ENCODE data around the gene TPSG1.
"Not testable (repeated sequence)": the region's sequence is repeated elsewhere in the genome, so short reads cannot be mapped to it uniquely, and the experiment has no call there.

TPSG1 gene

DNA sequence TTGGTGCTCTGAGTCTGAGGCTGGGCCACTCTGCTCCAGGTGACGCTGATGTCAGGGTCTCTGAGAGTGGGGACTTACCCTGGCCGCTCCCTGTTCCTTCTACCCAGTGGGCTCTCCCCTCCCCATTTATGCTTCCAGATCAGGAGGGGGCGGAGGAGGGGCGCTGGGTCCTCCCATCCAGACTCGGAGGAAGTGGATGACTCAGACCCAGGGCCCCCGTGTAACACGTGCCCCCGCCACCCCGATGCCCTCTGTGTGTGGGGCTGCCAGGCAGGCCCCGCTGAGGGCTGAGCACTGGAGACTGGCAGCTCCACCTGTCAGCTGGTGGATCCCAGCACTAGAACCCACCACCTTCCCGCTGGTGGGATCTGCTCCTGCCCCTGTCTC is 5.0 kb upstream of the TPSG1 start, which contains the start of gene TPSB2:
Gene TPSB2 (minus strand): TSS at position 101 of the 387 bp plus-strand sequence. CDS start 233 bp downstream, outside the sequence.
- not testable (repeated sequence) for DNase-seq

DNA sequence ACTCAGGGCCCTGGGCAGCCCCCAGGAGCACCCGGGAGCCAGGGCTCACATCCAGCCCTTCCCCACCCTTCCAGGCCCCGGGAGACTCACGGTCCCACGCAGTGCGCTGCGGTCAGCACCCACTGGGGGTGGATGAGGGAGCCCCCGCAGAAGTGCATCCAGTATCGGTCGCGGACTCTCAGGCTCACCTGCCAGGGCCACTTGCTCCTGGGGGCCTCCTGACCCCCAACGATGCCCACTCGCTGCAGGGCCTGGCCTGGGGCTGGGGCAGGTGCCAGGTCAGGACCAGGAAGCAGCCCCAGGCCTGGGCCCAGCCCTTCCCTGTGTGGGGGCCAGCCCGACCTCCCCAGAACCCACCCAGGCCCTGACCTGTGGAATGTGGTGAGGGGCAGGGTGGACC is 4.4 kb upstream of the TPSG1 start:
- not testable (repeated sequence) for DNase-seq

DNA sequence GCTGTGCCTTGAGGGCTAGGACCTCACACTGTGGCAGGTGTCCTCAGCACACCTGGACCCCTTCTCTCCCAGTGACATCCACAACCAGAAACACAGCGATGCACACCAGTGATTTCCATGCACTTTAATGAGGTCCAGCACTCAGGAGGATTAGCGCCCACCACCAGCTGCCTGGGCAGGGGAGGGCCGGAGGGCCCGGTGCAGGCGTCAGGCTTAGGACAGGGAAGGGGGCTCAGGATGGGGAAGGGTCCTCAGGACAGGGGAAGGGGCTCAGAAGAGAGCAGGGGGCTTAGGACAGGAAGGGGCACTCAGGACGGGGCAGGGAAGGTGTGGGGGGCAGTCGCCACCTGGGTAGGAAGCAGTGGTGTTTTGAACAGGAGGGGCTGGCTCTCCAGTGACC is 3.2 kb upstream of the TPSG1 start:
- not testable (repeated sequence) for DNase-seq

DNA sequence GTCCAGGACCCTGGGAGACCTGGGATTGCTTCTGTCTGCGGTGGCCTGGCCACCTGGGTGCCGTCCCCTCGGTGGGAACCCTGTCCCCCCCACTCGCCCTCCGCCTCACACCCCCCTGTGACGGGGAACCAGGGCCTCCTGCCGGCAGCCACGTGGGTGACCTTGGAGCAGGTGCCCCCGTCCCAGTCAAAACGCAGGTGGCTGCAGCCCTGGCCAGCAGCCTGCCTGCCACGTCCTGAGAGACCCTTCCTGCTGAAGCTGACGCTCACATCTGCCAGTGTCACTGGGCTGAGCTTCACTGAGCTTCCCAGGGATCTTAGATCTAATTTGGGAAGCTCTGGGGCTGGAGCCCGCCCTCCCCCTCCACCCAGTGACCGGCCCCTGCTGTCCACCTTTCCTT is 1.6 kb upstream of the TPSG1 start:
- DNase-seq: not testable (repeated sequence)

DNA sequence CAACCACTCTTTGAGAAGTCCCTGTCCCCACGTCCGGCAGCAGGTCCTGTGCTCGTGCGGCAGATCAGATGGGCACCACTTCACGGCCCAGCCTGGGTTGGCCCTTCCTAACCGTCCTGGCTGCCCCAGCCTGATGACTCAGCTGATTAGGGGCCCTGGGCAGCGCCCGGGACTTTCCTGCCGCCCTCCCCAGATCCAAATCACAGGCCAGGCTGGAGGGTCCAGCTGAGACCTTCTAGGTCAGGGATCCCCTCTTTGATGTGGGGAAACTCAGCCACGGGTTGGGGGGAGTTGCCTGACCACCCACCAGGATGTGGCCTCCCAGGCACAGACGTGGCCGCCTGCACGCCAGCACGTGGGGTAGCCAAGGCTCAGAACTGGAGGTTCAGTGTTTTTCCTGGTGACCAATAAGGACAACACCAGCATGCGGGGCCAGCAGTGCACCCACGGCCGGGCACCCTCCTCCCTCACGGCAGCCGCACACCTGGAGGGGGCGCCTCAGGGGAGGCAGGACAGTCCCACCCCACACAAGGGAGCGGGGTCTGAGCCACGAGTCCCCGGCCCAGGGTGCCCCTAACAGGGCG is 752 bp upstream of the TPSG1 start:
- DNase-seq: not testable (repeated sequence)

- DNase-seq: no peak
Observed at GRCh38 chr16:1224558-1224957, 510 bp downstream of the TPSG1 start.

DNA sequence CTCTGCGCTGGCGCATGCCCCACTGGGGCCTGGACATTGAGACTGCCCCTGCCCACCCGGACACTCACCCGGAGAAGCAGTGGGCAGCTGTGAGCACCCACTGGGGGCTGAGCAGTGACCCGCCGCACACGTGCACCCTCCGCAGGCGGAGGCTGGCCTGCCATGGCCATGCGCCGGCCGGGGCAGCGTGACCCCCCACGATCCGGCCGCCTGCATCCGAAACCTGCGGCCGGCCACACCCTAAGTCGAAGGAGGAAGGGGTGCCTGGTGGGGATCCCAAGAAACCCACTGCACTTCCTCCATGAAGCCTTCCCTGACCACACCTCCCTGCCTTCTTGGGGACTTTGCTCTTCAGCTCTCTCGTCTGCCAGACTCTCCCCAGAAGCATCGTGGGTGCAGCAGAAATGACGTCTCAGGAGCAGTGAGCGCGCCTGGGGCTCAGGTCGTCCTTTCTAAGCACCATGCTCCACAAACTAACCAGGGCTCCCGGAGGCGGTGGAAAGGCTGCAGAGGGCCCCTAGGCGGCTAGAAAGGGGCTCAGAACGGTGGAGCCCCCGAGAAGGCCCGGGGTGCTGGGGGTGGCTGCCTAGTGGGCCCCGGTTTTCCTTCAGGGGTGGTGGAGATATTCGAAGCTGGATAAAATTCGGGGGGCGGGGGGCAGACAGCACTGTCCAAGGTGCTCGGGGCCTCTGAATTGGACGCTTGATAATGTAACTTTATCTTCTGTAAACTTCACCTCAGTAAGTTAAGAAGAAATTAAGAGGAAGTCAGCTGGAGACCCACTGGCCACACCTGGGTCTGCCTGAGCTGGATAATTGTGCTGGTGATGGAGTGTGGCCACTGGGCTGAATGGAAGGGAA is 1.5 kb downstream of the TPSG1 start:
- DNase-seq: no peak

DNA sequence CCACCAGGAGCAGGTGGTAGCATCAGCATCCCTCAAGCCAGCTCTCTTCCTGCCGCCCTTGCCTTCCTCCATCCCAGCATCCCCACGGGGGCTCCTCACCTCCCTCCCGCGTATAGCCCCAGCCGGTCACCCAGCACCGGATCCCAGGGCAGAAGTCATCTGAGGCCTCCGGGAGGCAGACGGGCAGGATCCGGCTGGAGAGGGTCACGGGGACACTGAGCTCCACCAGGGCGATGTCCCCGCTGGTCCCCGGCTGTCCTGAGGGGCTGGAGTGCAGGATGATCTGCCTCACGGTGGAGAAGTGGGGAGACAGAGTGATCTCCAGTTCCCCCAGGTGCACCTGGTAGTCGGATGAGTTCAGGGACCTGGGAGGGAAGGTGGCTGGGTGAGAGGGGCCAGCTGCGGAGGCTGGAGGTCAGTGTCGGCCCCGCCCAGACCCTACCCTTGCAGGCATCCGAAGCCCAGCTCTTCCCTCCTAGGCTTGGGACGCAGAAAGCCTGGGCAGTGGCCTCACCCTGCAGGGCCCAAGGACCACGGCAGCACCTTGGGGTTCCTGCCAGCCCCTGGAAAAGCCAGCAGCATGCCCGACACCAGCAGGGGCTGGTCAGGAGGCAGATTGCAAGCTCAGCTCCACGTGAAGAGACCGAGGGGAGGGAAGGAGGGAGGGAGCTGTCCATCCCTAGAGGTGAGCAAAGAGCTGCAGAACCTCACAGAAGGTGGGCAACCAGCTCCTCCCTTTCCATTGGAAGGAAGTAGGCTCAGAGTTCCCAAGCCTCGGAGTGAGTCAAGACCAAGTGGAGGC is 2.3 kb downstream of the TPSG1 start:
- no peak for DNase-seq

DNA sequence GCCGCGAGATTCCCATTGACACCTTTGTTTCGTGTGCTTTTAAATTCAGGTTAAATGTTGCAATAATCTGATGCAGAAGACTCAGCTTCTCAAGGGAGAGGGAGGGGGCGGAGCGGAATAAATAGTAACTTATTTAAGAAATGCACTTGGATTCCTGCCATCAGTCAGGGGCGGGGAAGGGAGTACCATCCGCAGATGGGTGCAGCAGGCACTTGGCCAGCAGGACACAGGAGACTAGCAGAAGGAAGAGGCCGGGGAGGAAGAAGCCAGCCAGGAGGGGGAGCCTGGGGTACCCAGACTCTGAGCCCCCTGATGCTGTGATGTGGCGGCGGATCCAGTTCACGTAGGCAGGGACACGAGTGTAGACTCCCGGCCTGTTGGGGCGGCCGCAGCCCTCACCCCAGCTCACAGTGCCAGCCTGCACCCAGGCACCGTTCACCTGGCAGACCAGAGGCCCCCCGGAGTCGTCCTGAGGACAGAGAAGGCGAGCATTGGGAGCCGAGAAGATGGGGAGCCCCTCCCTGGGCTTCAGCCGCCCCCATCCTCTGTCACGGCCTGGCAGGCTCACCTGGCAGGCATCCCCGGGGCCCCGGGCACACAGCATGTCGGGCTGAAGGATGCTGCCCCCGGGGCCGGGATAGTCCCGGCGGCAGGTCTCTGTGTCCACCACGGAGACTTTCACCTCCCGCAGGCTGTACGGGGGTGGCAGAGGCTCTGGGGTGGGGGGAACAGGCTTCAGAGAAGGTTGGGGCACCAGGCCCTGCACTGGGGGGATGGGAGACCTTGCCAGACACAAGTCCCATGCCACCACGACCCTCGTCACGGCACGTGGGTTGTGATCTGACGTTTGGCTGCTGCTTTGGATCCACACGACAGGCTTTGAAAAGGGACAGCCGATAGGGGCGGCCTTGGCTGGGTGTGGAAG is 3.2 kb downstream of the TPSG1 start:
- no peak for DNase-seq

- no peak for DNase-seq
Observed at GRCh38 chr16:1220841-1221627, 4.0 kb downstream of the TPSG1 start.

DNA sequence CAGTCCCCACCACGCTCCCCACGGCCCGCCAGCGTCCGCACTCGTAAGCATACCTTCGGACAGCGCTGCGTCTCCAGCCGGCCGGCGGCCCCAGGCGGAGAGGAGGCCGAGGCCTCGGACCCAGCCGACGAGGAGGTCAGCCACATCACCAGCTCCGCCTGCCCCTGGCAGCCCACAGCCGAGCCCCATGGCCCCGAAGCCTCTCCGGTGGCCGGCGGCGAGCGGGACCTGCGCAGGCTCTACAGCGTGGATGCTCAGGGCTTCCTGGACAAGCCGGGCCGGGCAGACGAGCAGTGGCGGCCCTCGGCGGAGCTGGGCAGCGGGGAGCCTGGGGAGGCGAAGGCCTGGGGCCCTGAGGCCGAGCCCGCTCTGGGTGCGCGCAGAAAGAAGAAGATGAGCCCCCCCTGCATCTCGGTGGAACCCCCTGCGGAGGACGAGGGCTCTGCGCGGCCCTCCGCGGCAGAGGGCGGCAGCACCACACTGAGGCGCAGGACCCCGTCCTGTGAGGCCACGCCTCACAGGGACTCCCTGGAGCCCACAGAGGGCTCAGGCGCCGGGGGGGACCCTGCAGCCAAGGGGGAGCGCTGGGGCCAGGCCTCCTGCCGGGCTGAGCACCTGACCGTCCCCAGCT is 4.9 kb downstream of the TPSG1 start:
- no peak for DNase-seq

- DNase-seq: no peak
Observed at GRCh38 chr16:1218930-1219611, 6.0 kb downstream of the TPSG1 start.

DNA sequence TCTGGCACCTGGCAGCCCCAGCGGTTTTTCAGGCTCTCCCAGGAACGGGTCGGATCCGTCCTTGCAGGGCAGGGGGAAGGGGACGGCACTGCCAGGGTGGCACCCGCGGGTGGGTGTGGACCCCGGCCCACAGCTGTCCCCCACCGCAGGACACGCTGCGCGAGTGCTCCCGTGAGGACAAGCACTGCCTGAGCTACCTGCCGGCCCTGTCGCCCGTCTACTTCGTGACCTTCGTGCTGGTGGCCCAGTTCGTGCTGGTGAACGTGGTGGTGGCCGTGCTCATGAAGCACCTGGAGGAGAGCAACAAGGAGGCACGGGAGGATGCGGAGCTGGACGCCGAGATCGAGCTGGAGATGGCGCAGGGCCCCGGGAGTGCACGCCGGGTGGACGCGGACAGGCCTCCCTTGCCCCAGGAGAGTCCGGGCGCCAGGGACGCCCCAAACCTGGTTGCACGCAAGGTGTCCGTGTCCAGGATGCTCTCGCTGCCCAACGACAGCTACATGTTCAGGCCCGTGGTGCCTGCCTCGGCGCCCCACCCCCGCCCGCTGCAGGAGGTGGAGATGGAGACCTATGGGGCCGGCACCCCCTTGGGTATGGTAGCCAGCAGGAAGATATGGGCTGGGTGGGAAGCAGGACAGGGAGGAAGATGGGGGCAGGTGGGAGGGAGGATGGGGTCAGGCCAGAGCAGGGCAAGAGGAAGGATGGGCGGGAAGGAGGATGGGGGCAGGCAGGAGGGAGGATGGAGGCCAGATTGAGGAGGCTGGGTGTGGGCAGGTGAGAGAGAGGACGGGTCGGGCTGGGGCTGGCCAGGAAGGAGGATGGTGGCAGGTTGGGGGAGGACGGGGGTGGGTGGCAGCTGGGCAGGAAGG is 6.8 kb downstream of the TPSG1 start:
- DNase-seq: no peak

DNA sequence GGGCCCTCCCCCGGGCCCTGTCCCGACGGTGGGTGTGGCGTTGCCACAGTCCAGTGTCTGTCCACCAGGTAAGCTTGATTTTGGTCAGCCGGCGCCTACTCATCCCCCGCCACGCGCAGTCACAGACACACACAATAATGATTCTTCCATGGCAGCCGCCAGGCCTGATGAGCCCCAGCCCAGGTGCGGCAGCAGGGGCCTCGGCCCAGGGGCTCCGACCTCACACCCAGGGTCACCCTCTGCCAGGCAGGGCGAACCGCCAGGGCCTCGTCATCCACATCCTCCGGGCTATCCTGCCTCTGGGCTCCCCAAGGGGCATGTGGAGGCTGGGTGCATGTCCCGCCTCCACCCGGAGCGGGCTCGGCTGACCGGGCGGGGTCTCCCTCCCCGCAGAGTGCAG is 7.5 kb downstream of the TPSG1 start:
- DNase-seq: no peak

DNA sequence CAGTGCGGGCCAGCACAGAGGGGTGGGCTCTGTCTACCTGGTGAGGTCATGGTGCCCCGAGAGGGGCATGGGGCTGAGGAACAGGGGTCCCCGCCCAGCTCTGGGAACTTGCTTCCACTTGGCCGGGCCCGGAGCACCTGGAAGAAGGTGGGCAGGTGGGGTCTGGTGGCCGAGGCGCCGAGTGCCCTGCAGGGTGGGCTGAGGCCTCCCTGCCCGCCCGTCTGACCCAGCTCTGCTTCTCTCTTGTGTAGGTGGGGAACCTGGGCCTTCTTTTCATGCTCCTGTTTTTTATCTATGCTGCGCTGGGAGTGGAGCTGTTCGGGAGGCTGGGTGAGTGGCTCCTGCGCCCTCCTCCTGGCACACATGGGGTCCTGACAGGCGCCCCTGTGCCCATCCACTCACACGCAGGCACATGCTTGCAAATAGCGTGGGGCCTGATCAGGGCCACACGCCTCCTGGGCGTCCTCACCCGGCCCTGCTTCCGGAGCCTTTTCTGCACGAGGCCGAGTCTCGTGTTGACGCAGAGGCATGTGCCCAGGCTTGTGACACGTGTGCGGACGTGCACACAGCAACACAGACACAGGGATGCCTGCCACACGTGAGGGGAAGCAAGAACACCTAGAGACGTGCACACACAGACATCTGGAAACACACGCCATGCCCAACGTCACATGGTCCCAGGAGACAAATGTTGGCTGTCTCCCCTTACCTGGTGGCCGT is 8.2 kb downstream of the TPSG1 start:
- no peak for DNase-seq

DNA sequence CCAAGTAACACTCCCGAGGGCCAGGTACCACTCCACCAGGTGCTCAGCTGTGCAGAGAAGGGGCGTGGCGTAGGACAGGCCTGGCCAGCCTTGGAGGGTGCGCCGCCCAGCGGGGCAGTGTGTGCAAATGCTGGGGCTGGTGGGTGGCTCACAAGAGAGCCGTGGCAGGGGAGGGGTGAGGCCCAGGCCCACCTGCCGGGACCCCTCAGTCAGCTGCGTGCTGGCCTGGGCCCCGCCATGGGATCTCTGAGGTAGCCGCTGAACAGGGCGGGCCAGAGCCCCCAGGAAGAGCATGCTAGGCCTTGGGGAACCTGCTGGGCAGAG is 8.8 kb downstream of the TPSG1 start:
- DNase-seq: no peak

DNA sequence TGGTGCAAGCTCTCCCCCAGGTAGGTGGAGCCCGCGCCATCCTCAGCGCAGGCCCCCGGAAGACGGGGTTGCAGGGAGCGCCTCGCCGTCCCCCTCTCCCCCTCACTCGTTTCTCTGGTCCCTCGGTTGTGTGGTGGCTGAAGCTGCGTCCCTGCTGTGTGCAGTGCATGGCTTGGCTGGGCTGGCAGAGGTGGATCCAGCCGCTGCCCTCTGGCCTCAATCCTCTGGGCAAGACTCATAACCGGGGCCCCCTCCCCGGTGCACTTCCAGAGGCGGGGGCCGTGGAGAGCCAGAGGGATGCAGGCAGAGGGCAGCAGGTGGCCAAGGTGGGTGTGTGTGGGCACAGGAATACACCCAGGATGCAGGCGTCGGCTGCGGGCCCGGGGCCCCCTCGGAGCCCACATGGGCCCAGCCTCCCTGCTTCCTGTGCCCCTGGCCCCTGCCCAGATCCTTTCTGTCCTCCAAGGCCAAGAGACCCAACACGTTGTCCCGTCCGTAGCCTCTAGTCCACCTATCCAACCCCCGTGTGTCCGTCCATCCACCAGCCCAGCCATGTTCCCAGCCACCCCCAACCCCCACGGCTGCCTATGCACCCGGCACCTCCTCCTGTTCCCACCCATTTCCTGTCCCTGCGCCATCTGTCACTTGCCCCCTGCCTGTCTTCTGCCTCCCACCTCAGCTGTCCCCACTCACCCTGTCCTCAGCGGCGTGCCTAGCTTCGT is 9.3 kb downstream of the TPSG1 start:
- no peak for DNase-seq

DNA sequence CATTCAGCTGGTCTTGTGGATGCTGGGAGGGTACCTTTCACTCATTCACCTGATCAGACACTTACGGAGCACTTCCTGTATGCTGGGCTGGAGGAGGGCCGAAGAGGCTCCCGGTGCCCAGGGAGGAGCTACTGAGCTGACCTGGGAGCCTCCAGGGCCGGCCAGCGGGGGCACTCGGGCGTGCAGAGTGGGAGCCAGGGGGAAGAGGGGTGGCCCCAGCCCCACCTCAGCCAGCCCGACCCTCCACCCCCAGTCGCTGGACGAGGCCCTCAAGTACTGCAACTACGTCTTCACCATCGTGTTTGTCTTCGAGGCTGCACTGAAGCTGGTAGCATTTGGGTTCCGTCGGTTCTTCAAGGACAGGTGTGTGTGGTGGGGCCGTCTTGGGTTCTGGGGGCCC is 10.3 kb downstream of the TPSG1 start:
- no peak for DNase-seq

Measured in CD4-positive, alpha-beta T cell treated with Interleukin-17A for 1 hour (primary cell).